Chondrocyte (in vitro differentiated cells): ENCODE data around the gene GAPT. TPM values are rescaled to one million over a fixed set of nuclear protein-coding genes. Genes with fewer than 3 reads are reported as not detected.

ENCODE experiments used
- DNase-seq: peaks from one replicate; pipeline ENCODE4 v3.0.0; 2021; ENCODE audit warnings: mixed read lengths, low spot score
- H3K27ac Mint-ChIP-seq: one replicate; pipeline ENCODE4 v1.8.0; 2021; ENCODE audit warnings: mild to moderate bottlenecking, moderate library complexity, mixed read lengths; ENCODE audit not compliant: unreplicated experiment
- H3K27me3 Mint-ChIP-seq: 2 replicates; pipeline ENCODE4 v1.8.0; 2021; ENCODE audit warnings: low read depth, mixed read lengths
- H3K36me3 Mint-ChIP-seq: 2 replicates; pipeline ENCODE4 v1.8.0; 2021; ENCODE audit warnings: low read depth, mixed read lengths
- H3K4me1 Mint-ChIP-seq: 2 replicates; pipeline ENCODE4 v1.8.0; 2021; ENCODE audit warnings: low read depth, mild to moderate bottlenecking, mixed read lengths
- H3K4me3 Mint-ChIP-seq: one replicate; pipeline ENCODE4 v1.8.0; 2021; ENCODE audit warnings: mild to moderate bottlenecking, moderate library complexity, mixed read lengths; ENCODE audit not compliant: unreplicated experiment
- H3K9me3 Mint-ChIP-seq: 2 replicates; pipeline ENCODE4 v1.8.0; 2021; ENCODE audit warnings: low read depth, mixed read lengths
- total RNA-seq: library from RNA; stranded (reverse); gene quantifications from 3 replicates; pipeline ENCODE4 v1.2.1, GENCODE V29; 2021
- TF ChIP-seq, protein P1 (sequence below): fragments of 200-600 bp; sonication (generic); IDR thresholded peaks from 2 replicates; pipeline ENCODE4 v1.5.0; 2021; ENCODE audit warnings: antibody characterized with exemption, mild to moderate bottlenecking, moderate library complexity

GAPT gene
- total RNA-seq, 1 donor from 2014 or later = not detected

- peaks cover 41% of the 10 kb centered on the region for H3K36me3 Mint-ChIP-seq
- DNase-seq = no peak
- no peak overlapping the region for H3K27ac Mint-ChIP-seq
- H3K4me3 Mint-ChIP-seq = no peak overlapping the region
- no peaks in the 10 kb centered on the region for H3K27me3 Mint-ChIP-seq
- TF ChIP-seq, protein P1, sequence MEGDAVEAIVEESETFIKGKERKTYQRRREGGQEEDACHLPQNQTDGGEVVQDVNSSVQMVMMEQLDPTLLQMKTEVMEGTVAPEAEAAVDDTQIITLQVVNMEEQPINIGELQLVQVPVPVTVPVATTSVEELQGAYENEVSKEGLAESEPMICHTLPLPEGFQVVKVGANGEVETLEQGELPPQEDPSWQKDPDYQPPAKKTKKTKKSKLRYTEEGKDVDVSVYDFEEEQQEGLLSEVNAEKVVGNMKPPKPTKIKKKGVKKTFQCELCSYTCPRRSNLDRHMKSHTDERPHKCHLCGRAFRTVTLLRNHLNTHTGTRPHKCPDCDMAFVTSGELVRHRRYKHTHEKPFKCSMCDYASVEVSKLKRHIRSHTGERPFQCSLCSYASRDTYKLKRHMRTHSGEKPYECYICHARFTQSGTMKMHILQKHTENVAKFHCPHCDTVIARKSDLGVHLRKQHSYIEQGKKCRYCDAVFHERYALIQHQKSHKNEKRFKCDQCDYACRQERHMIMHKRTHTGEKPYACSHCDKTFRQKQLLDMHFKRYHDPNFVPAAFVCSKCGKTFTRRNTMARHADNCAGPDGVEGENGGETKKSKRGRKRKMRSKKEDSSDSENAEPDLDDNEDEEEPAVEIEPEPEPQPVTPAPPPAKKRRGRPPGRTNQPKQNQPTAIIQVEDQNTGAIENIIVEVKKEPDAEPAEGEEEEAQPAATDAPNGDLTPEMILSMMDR = no peak
- H3K9me3 Mint-ChIP-seq = no peaks in the 10 kb centered on the region
- peaks cover 63% of the 10 kb centered on the region for H3K4me1 Mint-ChIP-seq
Observed at GRCh38 chr5:58455066-58455465, 36.2 kb upstream of the GAPT start.

DNA sequence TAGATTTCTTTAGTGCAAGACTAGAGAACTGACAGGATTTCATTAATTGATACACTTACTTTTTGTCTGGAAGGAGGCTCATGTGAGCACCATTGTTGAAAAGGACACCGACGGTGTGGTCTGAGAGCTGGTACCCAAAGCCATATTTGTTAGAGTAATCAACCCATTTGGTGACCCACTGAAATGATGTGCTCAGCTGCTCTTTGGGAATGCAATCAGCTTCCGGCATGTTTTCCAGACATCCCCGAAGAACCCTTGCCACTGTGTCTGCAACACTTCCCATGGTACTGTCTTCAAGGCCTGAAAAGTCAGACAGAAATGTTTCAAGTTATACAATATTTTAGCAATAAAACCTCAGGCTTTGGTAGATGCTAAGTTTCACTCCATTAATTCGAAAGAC is 35.8 kb upstream of the GAPT start:
- TF ChIP-seq, protein P1 = no peak
- Mint-ChIP-seq H3K27me3 (no peaks in the 10 kb centered on the region), H3K4me3 (peak overlapping the region; percentile 64), H3K27ac (no peak overlapping the region), H3K9me3 (no peaks in the 10 kb centered on the region), H3K4me1 (peaks cover 63% of the 10 kb centered on the region), H3K36me3 (peaks cover 41% of the 10 kb centered on the region)
- DNase-seq = no peak

- peaks cover 61% of the 10 kb centered on the region for H3K4me1 Mint-ChIP-seq
- DNase-seq = no peak
- no peaks in the 10 kb centered on the region for H3K27me3 Mint-ChIP-seq
- H3K4me3 Mint-ChIP-seq = peak overlapping the region; percentile 64
- H3K36me3 Mint-ChIP-seq = peaks cover 41% of the 10 kb centered on the region
- peak overlapping the region; percentile 33 for H3K27ac Mint-ChIP-seq
- TF ChIP-seq, protein P1 = no peak
- no peaks in the 10 kb centered on the region for H3K9me3 Mint-ChIP-seq
Observed at GRCh38 chr5:58456026-58456425, 35.2 kb upstream of the GAPT start.

GRCh38 chr5:58456486-58456885 is 34.7 kb upstream of the GAPT start:
- TF ChIP-seq, protein P1 = no peak
- no peaks in the 10 kb centered on the region for H3K9me3 Mint-ChIP-seq
- H3K27me3 Mint-ChIP-seq = no peaks in the 10 kb centered on the region
- H3K4me3 Mint-ChIP-seq = peak overlapping the region; percentile 64
- H3K4me1 Mint-ChIP-seq = peaks cover 65% of the 10 kb centered on the region
- peak overlapping the region; percentile 34 for H3K27ac Mint-ChIP-seq
- H3K36me3 Mint-ChIP-seq = peaks cover 41% of the 10 kb centered on the region
- no peak for DNase-seq

GRCh38 chr5:58457050-58457449 is 34.2 kb upstream of the GAPT start:
- Mint-ChIP-seq H3K27ac (no peak overlapping the region), H3K4me1 (peaks cover 68% of the 10 kb centered on the region), H3K27me3 (no peaks in the 10 kb centered on the region), H3K9me3 (no peaks in the 10 kb centered on the region), H3K4me3 (peak overlapping the region; percentile 84), H3K36me3 (peaks cover 39% of the 10 kb centered on the region)
- DNase-seq = no peak
- TF ChIP-seq, protein P1 = no peak
